ENCODE results near the gene EPS15. TPM values are rescaled to one million over a fixed set of nuclear protein-coding genes. Genes with fewer than 3 reads are reported as not detected.

The EPS15 gene
- total and polyA plus RNA-seq, 9 of the 15 experiments (the other 6 are each of a cell fraction or from before 2014, with no cell fraction given) = 23.1 to 69.0 (median 41.7) TPM

DNA sequence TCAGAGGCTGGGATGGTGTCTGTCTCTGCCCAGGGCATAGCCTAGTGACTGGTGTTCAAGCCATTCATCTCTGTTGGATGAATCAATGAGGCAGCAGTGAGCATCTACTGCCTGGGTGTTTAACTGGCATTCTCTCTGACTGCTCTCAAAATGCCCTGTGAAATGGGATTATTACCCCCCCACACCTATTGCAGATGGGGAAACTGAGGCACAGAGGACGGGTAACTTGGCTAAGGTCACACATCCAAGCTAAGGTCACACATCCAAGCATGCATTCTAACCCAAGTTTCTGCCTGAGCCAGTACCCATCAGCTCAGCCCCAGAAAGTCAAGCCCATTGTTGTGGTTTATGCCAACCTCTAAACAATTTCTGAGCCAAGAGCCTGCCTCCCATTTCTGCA is 193.7 kb downstream of the EPS15 start:
- 0% methylated on average over 1 of the region's 1 CpG for WGBS (ENCODE audit: insufficient coverage, low coverage, missing lambda C conversion rate)
- BruUV-seq (replicated peaks) = no TSS peak
- POLR2A ChIA-PET = interaction anchor here (0.5 to 0.6 kb wide), 2 partner anchors 14 to 18 kb away, joined by 3 to 4 read pairs; no protein-coding TSS in a partner anchor
- Histone ChIP-seq H3K4me2 (ENCODE audit: insufficient read depth, low read length) (peak overlapping the region; percentile 33; the same call in 1 of the 2 replicates), H4K20me1 (replicated peaks; ENCODE audit: control insufficient read depth, insufficient read depth, low read length) (no peaks in the 10 kb centered on the region), H3K4me3 (no peak overlapping the region), H3K79me2 (ENCODE audit: control insufficient read depth, insufficient read depth, low read length) (no peaks in the 10 kb centered on the region), H3K4me1 (replicated peaks in 1 of 2; ENCODE audit: control insufficient read depth in 2 of 2, insufficient read depth in 2 of 2, low read length in 2 of 2) (peaks cover 29 to 38% of the 10 kb centered on the region in 2 experiments), H3K9me3 (replicated peaks; ENCODE audit: control insufficient read depth, insufficient read depth, low read depth, low read length) (no peaks in the 10 kb centered on the region), H3K27me3 (ENCODE audit: control insufficient read depth in 2 of 2, insufficient read depth in 2 of 2, low read length in 2 of 2) (no peaks in the 10 kb centered on the region), H3K36me3 (ENCODE audit: control insufficient read depth, insufficient read depth, low read length) (no peaks in the 10 kb centered on the region), H3K9me1 (ENCODE audit: control insufficient read depth, insufficient read depth, low read length) (no peaks in the 10 kb centered on the region), H3K9ac (ENCODE audit: insufficient read depth in 1 of 2, low read depth in 2 of 2, low read length in 2 of 2) (peak overlapping the region; percentile 12 to 83; a peak in 3 of 4 replicates), H3K27ac (ENCODE audit: extremely low read depth, low read depth, low read length) (no peak overlapping the region), H2AFZ (ENCODE audit: low read depth, low read length) (peak overlapping the region; percentile 89)
- intact Hi-C loops (cut with micrococcal nuclease) = no loop called here
- ATAC-seq = no peak
- no peak for DNase-seq (ENCODE audit: extremely low read depth in 1 of 4, low spot score in 3 of 4)
- in situ Hi-C loops (cut with MboI) = no loop called here
- TF ChIP-seq, protein P1, sequence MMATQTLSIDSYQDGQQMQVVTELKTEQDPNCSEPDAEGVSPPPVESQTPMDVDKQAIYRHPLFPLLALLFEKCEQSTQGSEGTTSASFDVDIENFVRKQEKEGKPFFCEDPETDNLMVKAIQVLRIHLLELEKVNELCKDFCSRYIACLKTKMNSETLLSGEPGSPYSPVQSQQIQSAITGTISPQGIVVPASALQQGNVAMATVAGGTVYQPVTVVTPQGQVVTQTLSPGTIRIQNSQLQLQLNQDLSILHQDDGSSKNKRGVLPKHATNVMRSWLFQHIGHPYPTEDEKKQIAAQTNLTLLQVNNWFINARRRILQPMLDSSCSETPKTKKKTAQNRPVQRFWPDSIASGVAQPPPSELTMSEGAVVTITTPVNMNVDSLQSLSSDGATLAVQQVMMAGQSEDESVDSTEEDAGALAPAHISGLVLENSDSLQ (IDR thresholded peaks at IDR 0.05) = no peak
- TF ChIP-seq ZEB2 (IDR thresholded peaks at IDR 0.05) (no peak), ZNF76 (CRISPR knock-in tag; IDR thresholded peaks at IDR 0.05; ENCODE audit: borderline replicate concordance) (no peak), BCOR (IDR thresholded peaks at IDR 0.05) (peak; percentile 78), ZNF41 (CRISPR knock-in tag; conservative IDR thresholded peaks at IDR 0.05) (no peak), ZNF146 (CRISPR knock-in tag; IDR thresholded peaks at IDR 0.05; ENCODE audit: unreplicated experiment) (no peak), CC2D1A (IDR thresholded peaks at IDR 0.05) (no peak), SRF (CRISPR knock-in tag; IDR thresholded peaks at IDR 0.05) (no peak), MYC (IDR thresholded peaks at IDR 0.05; ENCODE audit: low read depth, low read length) (no peak), MYC (CRISPR knock-in tag; IDR thresholded peaks at IDR 0.05; ENCODE audit: borderline replicate concordance, low read depth) (0 out of 2 replicates have a peak, but pooled peaks have one; percentile 39), GTF2A2 (tag; IDR thresholded peaks at IDR 0.05) (no peak), SNIP1 (IDR thresholded peaks at IDR 0.05; ENCODE audit: low read depth) (no peak), POLR2AphosphoS5 (IDR thresholded peaks at IDR 0.05; ENCODE audit: control insufficient read depth, insufficient read depth, low read depth, low read length) (no peak), PHB (CRISPR knock-in tag; IDR thresholded peaks at IDR 0.05) (no peak)
- TF ChIP-seq, protein P2, sequence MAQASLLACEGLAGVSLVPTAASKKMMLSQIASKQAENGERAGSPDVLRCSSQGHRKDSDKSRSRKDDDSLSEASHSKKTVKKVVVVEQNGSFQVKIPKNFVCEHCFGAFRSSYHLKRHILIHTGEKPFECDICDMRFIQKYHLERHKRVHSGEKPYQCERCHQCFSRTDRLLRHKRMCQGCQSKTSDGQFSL (CRISPR knock-in tag; IDR thresholded peaks at IDR 0.05) = peak; percentile 51; the same call in 1 of the 2 replicates
- TF ChIP-seq, protein P2 (tag; IDR thresholded peaks at IDR 0.05) = no peak
- TF ChIP-seq, protein P3, sequence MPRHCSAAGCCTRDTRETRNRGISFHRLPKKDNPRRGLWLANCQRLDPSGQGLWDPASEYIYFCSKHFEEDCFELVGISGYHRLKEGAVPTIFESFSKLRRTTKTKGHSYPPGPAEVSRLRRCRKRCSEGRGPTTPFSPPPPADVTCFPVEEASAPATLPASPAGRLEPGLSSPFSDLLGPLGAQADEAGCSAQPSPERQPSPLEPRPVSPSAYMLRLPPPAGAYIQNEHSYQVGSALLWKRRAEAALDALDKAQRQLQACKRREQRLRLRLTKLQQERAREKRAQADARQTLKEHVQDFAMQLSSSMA (CRISPR knock-in tag; IDR thresholded peaks at IDR 0.05) = no peak
- TF ChIP-seq, protein P4, sequence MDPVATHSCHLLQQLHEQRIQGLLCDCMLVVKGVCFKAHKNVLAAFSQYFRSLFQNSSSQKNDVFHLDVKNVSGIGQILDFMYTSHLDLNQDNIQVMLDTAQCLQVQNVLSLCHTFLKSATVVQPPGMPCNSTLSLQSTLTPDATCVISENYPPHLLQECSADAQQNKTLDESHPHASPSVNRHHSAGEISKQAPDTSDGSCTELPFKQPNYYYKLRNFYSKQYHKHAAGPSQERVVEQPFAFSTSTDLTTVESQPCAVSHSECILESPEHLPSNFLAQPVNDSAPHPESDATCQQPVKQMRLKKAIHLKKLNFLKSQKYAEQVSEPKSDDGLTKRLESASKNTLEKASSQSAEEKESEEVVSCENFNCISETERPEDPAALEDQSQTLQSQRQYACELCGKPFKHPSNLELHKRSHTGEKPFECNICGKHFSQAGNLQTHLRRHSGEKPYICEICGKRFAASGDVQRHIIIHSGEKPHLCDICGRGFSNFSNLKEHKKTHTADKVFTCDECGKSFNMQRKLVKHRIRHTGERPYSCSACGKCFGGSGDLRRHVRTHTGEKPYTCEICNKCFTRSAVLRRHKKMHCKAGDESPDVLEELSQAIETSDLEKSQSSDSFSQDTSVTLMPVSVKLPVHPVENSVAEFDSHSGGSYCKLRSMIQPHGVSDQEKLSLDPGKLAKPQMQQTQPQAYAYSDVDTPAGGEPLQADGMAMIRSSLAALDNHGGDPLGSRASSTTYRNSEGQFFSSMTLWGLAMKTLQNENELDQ (CRISPR knock-in tag; IDR thresholded peaks at IDR 0.05; ENCODE audit: borderline replicate concordance) = no peak
- no peak for FAIRE-seq
- CTCF ChIA-PET (ENCODE audit: low intra/inter-chr PET ratio) = no interaction called here

Measured in K562 (cell line).